EL (cell line): ENCODE measurements around the gene KCNA5.

Source experiments
- DNase-seq: peaks from one replicate; pipeline ENCODE4 v3.0.0-alpha.2; 2016

The KCNA5 gene

DNA sequence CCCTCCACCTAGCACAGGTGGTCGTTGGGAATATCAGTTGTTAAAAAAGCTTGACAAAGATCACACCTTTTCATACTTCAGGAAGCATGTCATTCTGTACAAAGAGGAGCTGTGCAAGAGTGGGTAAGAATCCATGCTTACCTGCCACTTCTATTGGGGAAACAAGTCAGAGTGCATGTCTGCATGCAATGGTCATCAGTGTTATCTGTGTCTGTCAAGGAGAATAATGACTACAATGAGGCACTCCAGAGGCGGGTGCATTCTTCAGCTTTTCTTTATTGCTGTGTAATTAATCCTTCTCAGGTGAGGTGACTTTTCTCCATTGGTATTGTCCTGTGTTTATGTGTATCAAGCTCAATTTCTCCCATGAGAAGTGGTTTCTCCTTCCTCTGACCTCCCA, 24.4 kb downstream of the KCNA5 start:
- no peak for DNase-seq

DNA sequence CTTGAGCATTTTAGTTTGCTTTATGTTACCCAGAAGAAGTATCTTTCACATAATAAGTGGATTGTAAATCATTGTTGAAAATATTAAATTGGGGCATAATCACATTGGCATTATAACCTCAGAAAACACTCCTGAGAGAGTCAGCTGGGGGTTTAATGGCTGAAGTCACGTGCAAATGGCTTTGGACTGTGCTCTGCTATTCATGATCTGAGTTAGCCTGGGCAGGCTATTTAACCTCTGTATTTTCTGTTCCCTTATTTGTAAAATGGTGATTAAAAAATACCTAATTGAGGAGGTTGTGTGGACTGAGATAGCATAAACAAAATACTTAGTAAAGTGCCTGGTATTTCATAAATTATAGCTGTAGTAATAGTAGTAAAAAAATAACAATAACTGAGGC, 24.9 kb downstream of the KCNA5 start:
- no peak for DNase-seq

DNA sequence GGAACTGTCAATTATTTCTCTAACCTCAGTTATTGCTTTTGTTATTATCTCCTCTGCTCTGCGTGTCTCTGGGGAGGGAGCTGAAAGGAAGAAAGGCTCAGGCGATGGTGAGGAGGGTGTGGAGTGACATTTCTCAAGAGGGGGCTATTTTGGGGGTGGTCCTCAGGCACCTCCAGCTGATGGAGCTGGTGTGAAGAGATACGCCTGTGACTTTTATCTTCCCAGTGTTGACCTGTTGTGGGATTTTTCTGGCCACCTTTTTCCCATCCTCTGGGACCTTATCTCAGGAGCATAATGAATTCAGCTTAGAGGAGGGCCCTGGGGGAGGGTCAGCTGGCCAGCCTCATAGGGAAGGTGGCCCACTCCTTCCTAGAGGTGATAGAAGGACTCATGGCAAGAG, 26.4 kb downstream of the KCNA5 start:
- no peak for DNase-seq

DNA sequence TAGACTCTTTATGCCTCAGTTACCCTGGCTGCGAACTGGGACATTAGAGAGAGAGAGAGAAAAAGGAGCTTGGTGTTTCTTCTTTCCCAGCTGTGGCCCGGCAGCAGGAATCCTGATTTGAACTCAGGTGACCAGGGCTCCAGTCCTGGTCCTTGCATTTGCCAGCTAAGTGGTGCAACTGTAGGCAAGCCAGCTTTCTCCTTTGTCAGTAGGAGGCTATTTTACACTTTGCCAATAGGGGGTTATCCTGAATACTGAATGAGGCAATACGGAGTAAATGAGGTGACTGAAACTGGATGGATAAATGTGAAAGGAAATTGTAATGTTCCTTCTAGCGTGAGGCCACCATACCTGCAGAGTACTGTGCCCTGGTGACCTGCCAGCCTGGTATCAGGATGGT, 27.8 kb downstream of the KCNA5 start:
- DNase-seq, result no peak

DNA sequence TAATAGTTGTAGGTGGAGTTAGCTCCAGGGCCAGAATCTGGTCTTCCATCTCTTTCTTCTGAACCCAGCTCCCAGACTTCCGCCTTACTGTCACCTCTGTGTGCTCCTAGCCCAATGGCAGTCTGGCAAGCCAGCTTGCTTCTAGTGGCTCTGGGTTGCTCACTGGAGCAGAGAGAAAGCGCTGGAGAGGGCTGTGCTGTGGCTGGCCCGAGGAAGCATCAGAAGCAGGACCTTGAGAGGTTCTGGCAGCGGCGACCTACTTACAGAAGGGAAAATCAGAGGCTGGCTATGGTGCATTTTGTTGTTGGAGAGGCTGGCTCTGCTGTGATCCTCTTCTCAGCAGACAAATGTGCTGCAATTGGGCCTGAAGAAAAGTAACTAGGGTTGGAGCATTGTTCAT, 28.6 kb downstream of the KCNA5 start:
- DNase-seq, result no peak

DNA sequence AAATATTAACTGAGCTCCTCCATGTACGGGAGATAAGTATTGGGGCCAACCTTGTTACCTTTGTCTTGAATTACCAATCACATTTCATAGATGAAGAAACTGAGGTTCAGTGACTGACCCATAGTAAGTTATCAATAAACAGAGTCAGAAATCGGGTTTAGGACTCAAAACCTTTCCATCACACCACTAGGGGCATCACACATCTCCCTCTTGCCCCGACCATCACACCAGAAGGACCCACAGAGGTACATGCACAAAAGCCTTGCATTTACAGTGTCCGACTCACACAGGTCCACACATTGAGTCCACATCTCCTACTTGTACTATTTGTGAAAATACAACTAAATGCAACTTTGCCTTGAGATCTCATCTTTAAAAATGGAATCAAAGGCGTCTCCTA, 29.4 kb downstream of the KCNA5 start:
- no peak for DNase-seq

DNA sequence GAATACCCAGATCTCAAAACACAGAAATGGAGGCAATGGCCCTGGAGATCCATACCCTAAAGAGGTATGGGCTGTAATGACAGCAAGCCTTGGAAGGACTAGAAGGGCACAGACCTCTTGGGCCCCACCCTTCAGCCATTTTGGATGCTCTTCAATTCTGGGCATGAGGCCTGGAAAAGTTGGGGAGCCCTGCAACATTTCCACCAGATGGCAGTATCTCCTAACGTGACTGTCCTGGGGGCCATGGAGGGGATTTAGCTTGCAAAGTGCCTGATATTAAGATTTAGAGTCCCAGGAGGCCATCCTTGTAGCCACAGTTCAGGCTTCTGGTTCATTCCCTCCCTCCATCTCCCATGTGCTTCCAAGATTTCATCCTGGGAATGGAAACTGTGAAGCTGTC, 30.2 kb downstream of the KCNA5 start:
- peak; percentile 54 for DNase-seq

DNA sequence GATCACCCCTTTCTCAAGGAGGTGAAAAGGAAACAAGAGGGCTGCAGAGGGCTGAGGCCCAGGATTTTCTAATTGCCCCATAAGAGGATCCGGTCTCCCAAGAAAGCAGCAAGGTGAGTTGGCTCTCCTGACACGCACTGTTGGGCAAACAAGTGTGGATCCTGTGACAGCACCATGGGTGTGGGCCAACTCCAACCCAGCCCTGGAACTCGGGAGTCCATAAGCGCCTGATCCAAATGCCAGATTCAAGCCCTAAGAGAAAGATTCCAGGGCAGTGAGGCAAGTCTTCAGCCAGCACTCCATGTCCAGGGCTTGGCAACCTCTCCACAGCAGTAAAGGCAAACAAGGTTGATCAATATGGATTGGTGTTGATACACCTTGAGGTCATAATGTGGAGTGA, 33.1 kb downstream of the KCNA5 start:
- DNase-seq, result no peak

DNA sequence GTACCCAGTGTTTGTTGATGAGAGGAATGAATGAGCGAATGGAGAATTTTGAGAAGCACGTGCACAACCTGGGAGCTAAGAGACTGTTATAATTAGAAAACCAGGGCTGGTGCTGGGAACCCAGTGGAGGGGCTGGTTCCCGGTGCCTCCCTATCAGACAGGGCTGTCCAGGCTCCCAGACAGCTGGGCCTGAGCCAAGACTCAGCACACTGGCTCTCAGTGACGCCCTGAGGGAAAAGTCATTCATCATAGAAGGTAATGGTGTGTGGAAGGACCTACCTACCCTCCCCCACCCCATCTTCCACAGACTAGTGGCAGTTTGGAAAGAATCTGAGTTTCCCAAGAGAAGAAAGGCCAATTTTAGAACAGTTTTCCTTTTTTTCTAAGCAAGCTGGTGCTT, 34.7 kb downstream of the KCNA5 start:
- no peak for DNase-seq

DNA sequence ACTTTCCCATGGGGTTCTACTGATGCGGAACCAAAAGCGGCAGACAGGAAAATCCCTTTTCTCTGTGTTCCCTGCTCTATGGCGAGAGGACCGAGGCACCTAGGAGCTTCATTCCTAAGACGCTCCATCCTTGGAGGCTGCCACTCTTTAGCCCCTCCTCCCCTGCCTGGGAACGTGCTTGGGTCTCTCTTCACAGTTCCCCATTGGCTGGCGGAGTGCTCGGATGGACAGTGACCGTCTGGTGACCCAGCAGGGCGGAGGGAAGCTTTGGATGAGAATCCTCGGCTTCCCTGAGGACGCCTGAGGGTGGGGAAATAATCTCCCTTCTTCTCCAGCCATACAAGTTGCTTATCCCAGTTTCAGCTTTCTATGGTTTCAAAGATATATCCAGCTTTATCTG, 37.3 kb downstream of the KCNA5 start:
- DNase-seq, result no peak

DNA sequence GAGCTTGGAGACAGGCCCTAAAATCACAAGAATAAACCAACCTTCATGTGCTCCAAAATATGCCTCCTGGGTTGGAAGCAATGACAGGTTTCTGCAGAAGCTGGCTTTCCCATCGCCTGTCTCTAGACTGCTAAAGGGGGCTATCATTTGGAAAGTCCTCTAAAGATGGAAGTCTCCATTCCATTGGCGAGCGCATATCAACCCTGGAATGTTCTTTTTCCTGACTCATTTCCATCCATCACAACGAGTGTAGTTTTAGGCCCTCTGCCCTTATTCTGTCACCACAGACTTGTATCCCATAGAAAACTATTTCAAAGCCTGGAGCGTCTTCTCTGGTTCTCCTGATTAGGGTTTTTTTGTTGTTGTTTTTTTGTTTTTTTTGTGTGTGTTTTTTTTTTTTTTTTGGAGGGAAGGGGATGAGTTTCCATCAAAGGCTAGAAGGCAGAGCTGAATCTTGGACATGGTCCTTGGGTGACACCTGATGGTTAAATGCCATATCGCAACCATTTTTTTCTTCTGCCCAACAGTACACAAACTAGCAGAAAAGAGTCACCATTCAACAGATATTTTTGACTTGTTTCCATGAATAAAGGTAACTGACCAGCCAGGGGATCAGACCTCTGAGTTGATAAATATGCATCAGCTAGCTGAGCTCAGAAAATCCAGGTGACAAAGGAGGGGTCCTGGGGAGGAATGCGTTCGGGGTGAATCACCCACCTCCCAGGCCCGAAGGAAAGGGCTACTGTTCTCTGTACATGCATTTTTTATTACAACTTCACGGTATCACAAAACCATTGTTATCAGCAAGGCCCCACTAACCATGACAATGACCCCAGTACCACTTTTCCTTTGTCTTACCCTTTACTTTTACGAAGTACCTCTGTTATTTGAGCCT, 40.5 kb downstream of the KCNA5 start:
- DNase-seq, result peak; percentile 67

DNA sequence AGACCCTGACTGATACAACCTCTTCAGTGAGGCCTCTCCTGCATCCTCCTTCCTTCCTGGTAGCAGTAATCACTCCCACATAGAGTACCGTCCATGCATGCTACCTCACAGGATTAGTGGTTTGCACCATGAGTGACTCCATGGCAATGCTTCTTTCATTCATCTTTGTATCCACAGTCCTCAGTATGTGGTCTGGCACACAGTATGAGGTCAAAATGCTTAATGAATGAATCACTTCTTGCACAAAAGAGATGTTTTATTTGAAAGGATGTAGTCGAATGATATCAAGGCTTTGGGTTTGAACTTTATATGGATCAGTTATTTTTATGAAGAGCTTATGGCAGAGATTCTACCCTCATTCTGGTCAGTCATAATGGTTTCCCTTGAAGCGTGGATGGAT, 42.2 kb downstream of the KCNA5 start:
- DNase-seq, result peak; percentile 93

DNA sequence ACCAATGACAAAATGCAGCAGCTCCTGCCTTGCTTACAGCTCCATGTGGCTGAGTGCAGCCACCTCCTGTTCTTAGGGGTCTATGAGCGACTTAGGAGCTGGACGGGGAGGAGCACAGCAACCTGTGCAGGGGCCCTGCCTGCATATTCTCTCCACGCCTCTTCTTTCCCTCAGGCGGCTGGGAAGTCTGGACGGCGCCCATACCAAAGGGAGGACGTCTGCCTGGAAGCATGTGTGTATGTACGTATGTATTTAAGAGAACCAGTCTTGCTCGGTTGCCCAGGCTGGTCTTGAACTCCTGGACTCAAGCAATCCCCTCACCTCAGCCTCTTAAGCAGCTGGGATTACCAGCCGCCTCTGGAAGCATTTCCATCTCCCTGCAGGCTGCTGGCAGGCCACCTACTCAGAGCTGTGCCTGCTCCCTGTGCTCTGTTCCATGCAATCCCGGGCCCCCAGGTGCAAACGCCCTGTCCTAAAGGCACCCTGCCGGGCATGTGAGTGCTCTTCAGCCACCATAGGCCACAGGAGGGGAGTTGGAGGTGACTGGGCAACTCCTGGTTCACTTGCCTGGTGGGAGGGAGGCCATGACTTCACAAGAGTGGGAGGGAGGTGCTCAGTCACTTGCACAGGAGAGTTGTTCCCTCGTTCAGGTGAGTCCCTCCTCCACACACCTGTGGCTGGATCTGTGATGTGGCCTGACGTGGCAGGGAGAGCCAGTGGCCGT, 44.3 kb downstream of the KCNA5 start:
- no peak for DNase-seq

DNA sequence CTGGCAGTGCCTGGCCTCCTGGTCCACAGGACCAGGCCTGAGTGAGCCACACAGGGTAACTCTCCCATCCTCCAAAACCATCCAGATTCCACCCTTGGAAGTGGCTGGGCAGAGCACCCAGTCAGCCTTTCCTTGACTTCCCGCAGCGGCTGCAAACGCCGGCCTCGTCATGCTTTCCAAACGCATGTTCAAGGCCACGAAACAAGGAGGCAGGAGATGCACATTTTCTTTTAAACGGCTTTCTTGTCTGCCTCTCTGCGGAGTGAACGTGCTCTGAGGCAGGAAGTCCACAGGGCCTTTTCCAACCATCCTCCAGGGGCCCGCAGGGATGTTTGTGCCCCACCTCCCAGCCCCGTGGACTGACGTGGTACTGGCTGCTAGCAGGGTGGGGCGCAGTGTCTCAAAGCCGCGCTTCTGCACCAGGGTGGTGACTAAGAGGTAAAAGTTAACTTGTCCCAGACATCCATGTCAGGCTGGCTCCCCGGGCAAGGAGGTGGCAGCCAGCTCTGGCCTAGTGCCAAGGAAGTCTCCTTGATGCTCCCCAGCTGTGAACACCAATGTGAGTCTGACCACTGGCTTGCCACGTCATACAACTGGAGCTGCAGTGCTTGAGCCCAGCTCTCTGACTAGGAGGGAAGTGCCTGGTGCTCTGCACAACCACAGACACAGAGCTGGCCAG, 45.0 kb downstream of the KCNA5 start:
- DNase-seq, result peak; percentile 88

DNA sequence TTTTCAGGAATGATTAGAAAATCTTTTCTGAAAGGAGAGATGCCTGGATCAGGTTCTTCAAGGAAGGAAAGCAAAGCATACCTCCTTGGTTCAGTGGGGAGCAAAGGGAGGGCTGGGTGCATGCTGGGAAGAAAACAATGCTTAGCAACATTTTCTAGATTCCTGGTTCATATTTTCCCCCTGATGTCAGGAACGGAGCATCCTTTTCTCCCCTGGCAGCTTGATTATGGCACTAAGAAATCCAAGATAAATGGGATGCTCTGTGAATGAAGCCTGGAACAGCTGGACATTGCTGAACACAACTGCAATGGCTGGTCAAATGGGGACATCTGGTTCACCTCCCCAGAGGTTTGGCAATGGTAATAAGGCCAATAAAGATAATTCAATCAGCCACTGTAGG, 50.9 kb downstream of the KCNA5 start:
- peak; percentile 65 for DNase-seq

DNA sequence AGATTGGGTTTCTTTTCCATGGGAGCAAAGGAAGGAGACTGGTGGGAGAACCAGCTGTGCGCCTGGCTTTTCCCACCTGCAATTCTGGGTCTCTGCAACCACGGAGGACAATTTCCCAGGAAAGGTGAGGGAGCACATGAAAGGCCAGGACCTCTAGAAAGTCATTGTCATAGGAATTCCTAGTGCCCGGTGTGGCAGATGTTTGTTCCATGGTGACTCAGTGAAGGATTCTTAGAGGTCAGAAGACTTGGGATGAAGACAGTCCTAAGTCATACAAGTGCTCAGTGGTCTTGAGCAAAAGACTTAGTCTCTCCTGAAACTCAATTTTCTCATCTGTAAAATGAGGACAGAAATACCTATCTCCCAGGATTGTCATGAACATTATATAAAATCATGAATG, 51.3 kb downstream of the KCNA5 start:
- DNase-seq, result peak; percentile 57
